Vagina (tissue), 2 donors: Measurements from ENCODE around the gene MPP1. TPM values are rescaled to one million over a fixed set of nuclear protein-coding genes. Genes with fewer than 3 reads are reported as not detected.

Experiments
- DNase-seq, 2 donors: peaks; one replicate each; pipeline ENCODE4 v3.0.0-alpha.2; 2017; ENCODE audit errors: extremely low spot score in 2 of 2
- H3K27ac ChIP-seq: fragments of 200-600 bp; sonication (generic); one replicate; pipeline ENCODE4 v1.5.1; 2019
- H3K27me3 ChIP-seq: fragments of 200-600 bp; sonication (generic); one replicate; pipeline ENCODE4 v1.5.1; 2019
- H3K36me3 ChIP-seq, 2 donors: fragments of 200-600 bp; sonication (generic); one replicate each; pipeline ENCODE4 v1.5.1; 2017 to 2019
- H3K4me1 ChIP-seq: fragments of 200-600 bp; sonication (generic); one replicate; pipeline ENCODE4 v1.5.1; 2019
- H3K4me3 ChIP-seq, 2 donors: fragments of 200-600 bp; sonication (generic); 1 replicate in 1 of 2; 2 replicates in 1 of 2; pipeline ENCODE4 v1.5.1; 2016 to 2019
- H3K9me3 ChIP-seq: fragments of 200-600 bp; sonication (generic); one replicate; pipeline ENCODE4 v1.5.1; 2019
- CTCF ChIP-seq, 3 experiments: fragments of 450-650 bp in 2 of 3; fragments of 200-600 bp in 1 of 3; sonication (generic) in 1 of 3; IDR thresholded peaks; one replicate each; pipeline ENCODE4 v1.5.1; 2017 to 2019; ENCODE audit warnings: antibody characterized with exemption in 3 of 3, mild to moderate bottlenecking in 2 of 3, moderate library complexity in 2 of 3
- POLR2A ChIP-seq, 2 donors: fragments of 450-650 bp; IDR thresholded peaks; one replicate each; pipeline ENCODE4 v1.6.1; 2017; ENCODE audit warnings: antibody characterized with exemption in 2 of 2, mild to moderate bottlenecking in 2 of 2, moderate library complexity in 2 of 2
- POLR2AphosphoS5 ChIP-seq, 2 donors: sonication (generic); formaldehyde crosslinking; IDR thresholded peaks; one replicate each; pipeline ENCODE4 v1.9.0; 2017; ENCODE audit warnings: antibody characterized with exemption in 2 of 2, mild to moderate bottlenecking in 2 of 2, low read depth in 1 of 2; ENCODE audit not compliant: insufficient read depth in 1 of 2
- intact Hi-C: fragments of 100-400 bp; cut with DNase I; formaldehyde crosslinking; loops from one replicate; pipeline ENCODE4 v1.15.1; 2023
- total RNA-seq: library from RNA; depleted of rRNA; stranded (reverse); fragments of >200 nt; gene quantifications from one replicate; pipeline ENCODE4 v1.2.3, GENCODE V29; 2016

The MPP1 gene
- total RNA-seq, 1 donor from 2014 or later: 15.7 TPM

- no peak for TF ChIP-seq CTCF (IDR thresholded peaks at IDR 0.05)
- TF ChIP-seq POLR2AphosphoS5 (IDR thresholded peaks at IDR 0.05; ENCODE audit: insufficient read depth in 1 of 2, low read depth in 1 of 2): no peak
- no peak for TF ChIP-seq POLR2A (IDR thresholded peaks at IDR 0.05)
- H3K9me3 ChIP-seq: no peaks in the 10 kb centered on the region
Measured at GRCh38 chrX:154793084-154793795, 12.0 kb downstream of the MPP1 start.

GRCh38 chrX:154791939-154792338 lies 13.3 kb downstream of the MPP1 start:
- Histone ChIP-seq H3K27ac (no peak overlapping the region), H3K4me1 (no peaks in the 10 kb centered on the region), H3K4me3 (no peak overlapping the region), H3K9me3 (no peaks in the 10 kb centered on the region), H3K27me3 (no peaks in the 10 kb centered on the region), H3K36me3 (no peaks in the 10 kb centered on the region)
- intact Hi-C loops: no loop called here
- TF ChIP-seq POLR2AphosphoS5 (IDR thresholded peaks at IDR 0.05; ENCODE audit: insufficient read depth in 1 of 2, low read depth in 1 of 2): no peak
- TF ChIP-seq POLR2A (IDR thresholded peaks at IDR 0.05): no peak
- no peak for TF ChIP-seq CTCF (IDR thresholded peaks at IDR 0.05)
- no peak for DNase-seq

More at GRCh38 chrX:154793084-154793795, 12.0 kb downstream of the MPP1 start:
- H3K4me3 ChIP-seq: no peak overlapping the region
- no peak overlapping the region for H3K27ac ChIP-seq
- intact Hi-C loops: no loop called here
- no peaks in the 10 kb centered on the region for H3K4me1 ChIP-seq
- no peak for DNase-seq
- no peaks in the 10 kb centered on the region for H3K27me3 ChIP-seq
- no peaks in the 10 kb centered on the region for H3K36me3 ChIP-seq

GRCh38 chrX:154791467-154791866 lies 13.8 kb downstream of the MPP1 start:
- Histone ChIP-seq H3K27ac (no peak overlapping the region), H3K36me3 (no peaks in the 10 kb centered on the region), H3K9me3 (no peaks in the 10 kb centered on the region), H3K4me1 (no peaks in the 10 kb centered on the region), H3K27me3 (no peaks in the 10 kb centered on the region), H3K4me3 (no peak overlapping the region)
- intact Hi-C loops: no loop called here
- TF ChIP-seq CTCF (IDR thresholded peaks at IDR 0.05) (no peak), POLR2AphosphoS5 (IDR thresholded peaks at IDR 0.05; ENCODE audit: insufficient read depth in 1 of 2, low read depth in 1 of 2) (no peak), POLR2A (IDR thresholded peaks at IDR 0.05) (no peak)
- DNase-seq: no peak

GRCh38 chrX:154785716-154786115 lies 19.6 kb downstream of the MPP1 start:
- Histone ChIP-seq H3K9me3 (no peaks in the 10 kb centered on the region), H3K27me3 (no peaks in the 10 kb centered on the region), H3K4me1 (no peaks in the 10 kb centered on the region), H3K36me3 (no peaks in the 10 kb centered on the region), H3K27ac (no peak overlapping the region), H3K4me3 (no peak overlapping the region)
- no peak for DNase-seq
- TF ChIP-seq CTCF (IDR thresholded peaks at IDR 0.05): no peak
- TF ChIP-seq POLR2AphosphoS5 (IDR thresholded peaks at IDR 0.05; ENCODE audit: insufficient read depth in 1 of 2, low read depth in 1 of 2): no peak
- TF ChIP-seq POLR2A (IDR thresholded peaks at IDR 0.05): no peak
- intact Hi-C loops: no loop called here
